H1 (cell line): Measurements from ENCODE around the gene FHIT. TPM values are rescaled to one million over a fixed set of nuclear protein-coding genes. Genes with fewer than 3 reads are reported as not detected.

ENCODE experiments used
- CTCF ChIA-PET: fragments of 300-600 bp; sonication (Branson Sonifier 250); formaldehyde crosslinking; loops from one replicate; lab custom pipeline; 2021; ENCODE audit not compliant: partially characterized antibody; lab: Charles Lee
- POLR2A ChIA-PET: fragments of 300-600 bp; sonication (Branson Sonifier 250); formaldehyde crosslinking; loops from one replicate; lab custom pipeline; 2021; ENCODE audit warnings: inconsistent platforms; ENCODE audit not compliant: partially characterized antibody; lab: Charles Lee
- DNase-seq, 2 experiments: peaks; one replicate each; pipeline versions ENCODE4 v3.0.0 to v3.0.0-alpha.2; 2010 to 2022; ENCODE audit warnings: low spot score in 2 of 2, low read depth in 1 of 2, mixed read lengths in 1 of 2
- FAIRE-seq: peaks from 2 replicates; lab custom pipeline; 2011; peaks lifted over from hg19 to GRCh38; lab: Jason Lieb, UNC
- H2AFZ ChIP-seq: 2 replicates; pipeline ENCODE4 v1.8.1; 2012; ENCODE audit warnings: low read length, inconsistent platforms
- H2AK5ac ChIP-seq: 2 replicates; pipeline ENCODE4 v1.6.1; 2013; ENCODE audit warnings: low read depth, low read length
- H2BK120ac ChIP-seq: replicated peaks from 2 replicates; pipeline ENCODE3; 2013; ENCODE audit warnings: low read depth, low read length, inconsistent platforms
- H2BK12ac ChIP-seq: 2 replicates; pipeline ENCODE4 v1.6.1; 2013; ENCODE audit warnings: low read depth, low read length
- H2BK15ac ChIP-seq: 2 replicates; pipeline ENCODE4 v1.6.1; 2013; ENCODE audit warnings: low read length
- H2BK20ac ChIP-seq: 2 replicates; pipeline ENCODE4 v1.6.1; 2013; ENCODE audit warnings: low read length
- H2BK5ac ChIP-seq: 2 replicates; pipeline ENCODE4 v1.6.1; 2013; ENCODE audit warnings: low read depth, low read length
- H3K14ac ChIP-seq: 2 replicates; pipeline ENCODE4 v1.6.1; 2013; ENCODE audit warnings: inconsistent platforms; ENCODE audit not compliant: insufficient read length
- H3K18ac ChIP-seq: 2 replicates; pipeline ENCODE4 v1.6.1; 2013; ENCODE audit warnings: low read length; ENCODE audit errors: extremely low read depth
- H3K23ac ChIP-seq: 2 replicates; pipeline ENCODE4 v1.6.1; 2013; ENCODE audit warnings: inconsistent platforms; ENCODE audit not compliant: insufficient read length
- H3K23me2 ChIP-seq: 2 replicates; pipeline ENCODE4 v1.6.1; 2013; ENCODE audit warnings: low read depth, low read length
- H3K27ac ChIP-seq: 2 replicates; pipeline ENCODE4 v1.6.1; 2011; ENCODE audit warnings: low read depth, low read length, inconsistent platforms
- H3K27me3 ChIP-seq, 4 experiments: replicated peaks in 1 of 4; 1 replicate in 1 of 4; 2 replicates in 3 of 4; pipeline versions ENCODE4 v1.6.1 to v1.8.1; 2011 to 2013; ENCODE audit warnings: low read length in 3 of 4, mild to moderate bottlenecking in 3 of 4, inconsistent platforms in 2 of 4, mixed read lengths in 2 of 4, moderate library complexity in 1 of 4; ENCODE audit not compliant: control insufficient read depth in 3 of 4, insufficient read depth in 3 of 4; ENCODE audit errors: extremely low read depth in 1 of 4
- H3K36me3 ChIP-seq, 4 experiments: 2 replicates each; pipeline versions ENCODE4 v1.6.1 to v1.8.1; 2011 to 2013; ENCODE audit warnings: mild to moderate bottlenecking in 4 of 4, low read length in 3 of 4, moderate library complexity in 2 of 4, control low read depth in 1 of 4, inconsistent platforms in 1 of 4; ENCODE audit not compliant: insufficient read depth in 4 of 4, control insufficient read depth in 2 of 4
- H3K4ac ChIP-seq: replicated peaks from 2 replicates; pipeline ENCODE3; 2013; ENCODE audit warnings: low read length, low read depth, mixed read lengths, inconsistent platforms; ENCODE audit not compliant: insufficient read length
- H3K4me1 ChIP-seq, 4 experiments: replicated peaks in 1 of 4; 1 replicate in 1 of 4; 2 replicates in 3 of 4; pipeline versions ENCODE4 v1.6.1 to v1.8.1; 2011 to 2013; ENCODE audit warnings: low read length in 3 of 4, inconsistent platforms in 2 of 4, mixed read lengths in 1 of 4; ENCODE audit not compliant: insufficient read depth in 4 of 4, control insufficient read depth in 3 of 4
- H3K4me2 ChIP-seq, 2 experiments: 2 replicates each; pipeline versions ENCODE4 v1.6.1 to v1.8.1; 2011 to 2013; ENCODE audit warnings: low read depth in 2 of 2, low read length in 2 of 2, control low read depth in 1 of 2, inconsistent platforms in 1 of 2, mild to moderate bottlenecking in 1 of 2; ENCODE audit not compliant: insufficient read depth in 1 of 2
- H3K4me3 ChIP-seq, 4 experiments: fragments of 200-600, 300-600 bp in 1 of 4; sonication (generic), shearing (Covaris generic), sonication (Bioruptor Twin) in 1 of 4; 2 replicates each; pipeline versions ENCODE4 v1.5.1 to v1.8.1; 2011 to 2016; ENCODE audit warnings: low read length in 4 of 4, low read depth in 3 of 4, control low read depth in 2 of 4, inconsistent platforms in 2 of 4, mild to moderate bottlenecking in 2 of 4, mixed read lengths in 1 of 4, moderate library complexity in 1 of 4; ENCODE audit not compliant: insufficient read depth in 2 of 4; ENCODE audit errors: extremely low read depth in 1 of 4
- H3K56ac ChIP-seq: replicated peaks from 2 replicates; pipeline ENCODE3; 2013; ENCODE audit warnings: low read depth, mild to moderate bottlenecking, mixed read lengths, low read length, inconsistent platforms; ENCODE audit not compliant: insufficient read length
- H3K79me1 ChIP-seq: 2 replicates; pipeline ENCODE4 v1.6.1; 2013; ENCODE audit warnings: low read depth, low read length, control low read depth
- H3K79me2 ChIP-seq, 2 experiments: 2 replicates each; pipeline versions ENCODE4 v1.6.1 to v1.8.1; 2012 to 2013; ENCODE audit warnings: low read length in 2 of 2, mild to moderate bottlenecking in 2 of 2, inconsistent platforms in 1 of 2; ENCODE audit not compliant: insufficient read depth in 2 of 2, control insufficient read depth in 1 of 2
- H3K9ac ChIP-seq, 4 experiments: replicated peaks in 1 of 4; 1 replicate in 1 of 4; 2 replicates in 3 of 4; pipeline versions ENCODE4 v1.6.1 to v1.8.1; 2011 to 2013; ENCODE audit warnings: low read depth in 3 of 4, low read length in 3 of 4, control low read depth in 2 of 4, mild to moderate bottlenecking in 2 of 4, moderate library complexity in 2 of 4, inconsistent platforms in 1 of 4; ENCODE audit errors: extremely low read depth in 1 of 4
- H3K9me3 ChIP-seq, 2 experiments: 2 replicates each; pipeline versions ENCODE4 v1.6.1 to v1.8.1; 2012 to 2013; ENCODE audit warnings: mild to moderate bottlenecking in 2 of 2, moderate library complexity in 2 of 2, control low read depth in 1 of 2, inconsistent platforms in 1 of 2, low read depth in 1 of 2, low read length in 1 of 2, mixed read lengths in 1 of 2; ENCODE audit not compliant: insufficient read depth in 2 of 2
- H4K20me1 ChIP-seq, 2 experiments: replicated peaks in 1 of 2; 2 replicates each; pipeline versions ENCODE3 to v1.8.1; 2011 to 2013; ENCODE audit warnings: inconsistent platforms in 2 of 2, low read length in 2 of 2, mild to moderate bottlenecking in 1 of 2; ENCODE audit not compliant: insufficient read depth in 2 of 2, control insufficient read depth in 1 of 2
- H4K5ac ChIP-seq: 2 replicates; pipeline ENCODE4 v1.6.1; 2013; ENCODE audit warnings: low read length, low read depth, mixed read lengths, inconsistent platforms; ENCODE audit not compliant: insufficient read length
- H4K8ac ChIP-seq: 2 replicates; pipeline ENCODE4 v1.8.0; 2013; ENCODE audit warnings: mild to moderate bottlenecking, moderate library complexity, low read length, inconsistent platforms; ENCODE audit not compliant: insufficient read depth; ENCODE audit errors: extremely low read depth
- H4K91ac ChIP-seq: replicated peaks from 2 replicates; pipeline ENCODE3; 2013; ENCODE audit warnings: low read length, mixed read lengths, inconsistent platforms; ENCODE audit not compliant: insufficient read length
- CHD1 ChIP-seq: IDR thresholded peaks from 2 replicates; pipeline ENCODE4 v1.6.1; 2012; ENCODE audit warnings: low read depth, low read length, improper control_type of control experiment
- EZH2 ChIP-seq: fragments of 200-600 bp; sonication (generic); IDR thresholded peaks from 2 replicates; pipeline ENCODE4 v1.7.1; 2012; ENCODE audit warnings: low read depth, mild to moderate bottlenecking, moderate library complexity, low read length, inconsistent platforms; ENCODE audit not compliant: severe bottlenecking
- KDM4A ChIP-seq: IDR thresholded peaks from one replicate; pipeline ENCODE4 v1.7.1; 2012; ENCODE audit warnings: low read depth, mild to moderate bottlenecking, moderate library complexity, low read length, inconsistent platforms; ENCODE audit not compliant: severe bottlenecking
- RAD21 ChIP-seq, 2 experiments: IDR thresholded peaks in 1 of 2; conservative IDR thresholded peaks in 1 of 2; 2 replicates each; pipeline ENCODE4 v1.6.1; 2011; ENCODE audit warnings: low read depth in 2 of 2, low read length in 2 of 2, improper control_type of control experiment in 1 of 2, inconsistent platforms in 1 of 2, mild to moderate bottlenecking in 1 of 2, moderate library complexity in 1 of 2
- RNF2 ChIP-seq: fragments of 200-900, 300-1000 bp; sonication (generic); IDR thresholded peaks from 2 replicates; pipeline ENCODE4 v1.7.1; 2016; ENCODE audit warnings: borderline replicate concordance, low read depth, mild to moderate bottlenecking, antibody characterized with exemption, low read length; ENCODE audit not compliant: poor library complexity, severe bottlenecking; ENCODE audit errors: missing control alignments
- SRF ChIP-seq: IDR thresholded peaks from 2 replicates; pipeline ENCODE4 v1.6.1; 2011; ENCODE audit warnings: mild to moderate bottlenecking, low read depth, low read length, moderate library complexity
- TEAD4 ChIP-seq: IDR thresholded peaks from 2 replicates; pipeline ENCODE4 v1.6.1; 2012; ENCODE audit warnings: low read depth, low read length, inconsistent platforms, mixed read lengths
- WGBS, 2 experiments: shearing (Covaris generic) in 1 of 2; methylation state at CpG; one replicate each; pipeline versions ENCODE4 v1.1.6 to v1.1.7; 2013 to 2015; ENCODE audit warnings: low lambda C conversion rate in 2 of 2, mixed read lengths in 2 of 2, inconsistent platforms in 1 of 2, low coverage in 1 of 2, missing lambda C conversion rate in 1 of 2; ENCODE audit not compliant: insufficient replicate concordance in 2 of 2, insufficient coverage in 1 of 2, insufficient read length in 1 of 2; ENCODE audit errors: extremely low coverage in 1 of 2, missing lambda C conversion rate in 1 of 2; 5-methylcytosine and 5-hydroxymethylcytosine counted together
- polyA plus RNA-seq, 7 experiments: library from polyadenylated mRNA; depleted of rRNA in 3 of 7; stranded (reverse) in 5 of 7; unstranded in 2 of 7; fragments of >200 nt in 5 of 7; fragments of 200-250 nt in 2 of 7; gene quantifications; 1 replicate in 5 of 7; 2 replicates in 1 of 7; 4 replicates in 1 of 7; pipeline versions ENCODE4 v1.2.1 to v1.2.3, GENCODE V29; 2011 to 2013; ENCODE audit warnings: missing spikeins in 2 of 7, mixed read lengths in 2 of 7
- total RNA-seq: library from RNA; stranded (reverse); fragmentation: NEBNext Ultra II Directional; extraction: Animal tissue kit (Norgen Biotek cat#: 25700); gene quantifications from 2 replicates; pipeline ENCODE4 v1.2.1, GENCODE V29; 2021

The FHIT gene
- total and polyA plus RNA-seq, 2 of the 8 experiments (the other 6 are each of a cell fraction or from before 2014, with no cell fraction given): 1.2 to 3.2 TPM

DNA sequence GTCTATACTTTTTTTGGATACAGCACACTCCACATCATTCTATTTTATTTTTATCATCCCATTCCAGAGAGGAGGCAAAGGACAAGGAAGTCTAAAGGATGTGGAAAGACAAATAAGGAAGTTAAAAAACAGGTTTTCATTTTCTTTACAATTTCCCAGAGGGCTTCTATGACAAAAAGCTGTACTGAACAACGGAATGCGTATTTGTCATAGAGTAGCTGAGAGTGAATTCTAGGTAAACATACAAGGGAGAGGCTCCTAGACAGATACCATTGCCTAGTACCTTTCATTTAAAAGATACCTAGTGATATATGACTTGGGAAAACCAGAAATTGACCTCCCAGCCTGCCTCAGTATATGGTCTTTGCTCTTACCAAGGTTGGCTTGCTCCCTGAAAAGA is 341.7 kb downstream of the FHIT start:
- DNase-seq (no peak), FAIRE-seq (no peak)
- WGBS, 2 experiments: 100% methylated on average over 2 of the region's 2 CpGs; no CpG with 5 or more reads in 1 of the 2 experiments

More for the DNA sequence above, 341.7 kb downstream of the FHIT start:
- H3K4me3 ChIP-seq: no peak overlapping the region
- H2BK120ac ChIP-seq: no peak overlapping the region
- no peak overlapping the region for H2BK20ac ChIP-seq
- no peak overlapping the region for H3K14ac ChIP-seq
- H3K79me1 ChIP-seq: no peaks in the 10 kb centered on the region
- no peak overlapping the region for H4K91ac ChIP-seq
- no peak overlapping the region for H2BK15ac ChIP-seq
- no peak overlapping the region for H3K4me2 ChIP-seq
- no peak overlapping the region for H4K5ac ChIP-seq
- no peak overlapping the region for H2BK5ac ChIP-seq
- no peak overlapping the region for H2BK12ac ChIP-seq
- no peak overlapping the region for H4K8ac ChIP-seq
- no peaks in the 10 kb centered on the region; the same call in 1 of the 2 replicates for H3K23me2 ChIP-seq
- no peak overlapping the region for H3K4ac ChIP-seq
- ChIA-PET POLR2A (no interaction called here), CTCF (interaction anchor here (0.6 kb wide), 2 partner anchors 11 to 281 kb away, joined by 3 to 8 read pairs; no protein-coding TSS in a partner anchor)
- no peak overlapping the region for H3K56ac ChIP-seq
- TF ChIP-seq RAD21 (IDR thresholded peaks at IDR 0.05 in 1 of 2, conservative IDR thresholded peaks at IDR 0.05 in 1 of 2; ENCODE audit: low read depth in 2 of 2, low read length in 2 of 2): no peak
- no peak for TF ChIP-seq TEAD4
- TF ChIP-seq SRF: no peak
- TF ChIP-seq RNF2: no peak
- TF ChIP-seq KDM4A: no peak
- no peak for TF ChIP-seq EZH2
- no peak for TF ChIP-seq CHD1
- H3K4me1 ChIP-seq: no peaks in the 10 kb centered on the region
- no peak overlapping the region for H3K9ac ChIP-seq
- no peak overlapping the region for H2AFZ ChIP-seq
- H3K27me3 ChIP-seq: no peaks in the 10 kb centered on the region
- H4K20me1 ChIP-seq: no peaks in the 10 kb centered on the region
- H3K23ac ChIP-seq: no peak overlapping the region
- H2AK5ac ChIP-seq: no peak overlapping the region
- no peak overlapping the region for H3K18ac ChIP-seq
- peaks cover 6 to 8% of the 10 kb centered on the region in 2 experiments; a peak in 2 of 4 replicates for H3K9me3 ChIP-seq
- no peaks in the 10 kb centered on the region for H3K36me3 ChIP-seq
- H3K27ac ChIP-seq: no peak overlapping the region
- no peaks in the 10 kb centered on the region for H3K79me2 ChIP-seq
